ENCODE data around the gene AFF1.

DNA sequence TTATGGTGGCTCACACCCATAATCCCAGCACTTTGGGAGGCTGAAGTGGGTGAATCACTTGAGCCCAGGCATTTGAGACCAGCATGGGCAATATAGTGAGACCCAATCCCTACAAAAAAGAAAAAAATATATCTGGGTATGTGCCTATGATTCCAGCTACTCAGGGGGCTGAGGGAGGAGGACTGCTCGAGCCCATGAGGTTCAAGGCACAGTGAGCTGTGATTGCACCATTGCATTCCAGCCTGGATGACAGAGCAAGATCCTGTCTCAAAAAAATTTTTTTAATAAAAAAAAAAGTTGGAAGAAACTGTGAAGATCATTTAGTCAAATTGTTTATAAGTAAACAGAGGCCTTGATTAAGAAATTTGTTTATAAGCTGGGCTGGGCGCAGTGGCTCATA lies 246.0 kb downstream of the AFF1 start:
- TF ChIP-seq EZH2 (IDR thresholded peaks at IDR 0.05; ENCODE audit: low read depth) = no peak
- TF ChIP-seq, protein P1, sequence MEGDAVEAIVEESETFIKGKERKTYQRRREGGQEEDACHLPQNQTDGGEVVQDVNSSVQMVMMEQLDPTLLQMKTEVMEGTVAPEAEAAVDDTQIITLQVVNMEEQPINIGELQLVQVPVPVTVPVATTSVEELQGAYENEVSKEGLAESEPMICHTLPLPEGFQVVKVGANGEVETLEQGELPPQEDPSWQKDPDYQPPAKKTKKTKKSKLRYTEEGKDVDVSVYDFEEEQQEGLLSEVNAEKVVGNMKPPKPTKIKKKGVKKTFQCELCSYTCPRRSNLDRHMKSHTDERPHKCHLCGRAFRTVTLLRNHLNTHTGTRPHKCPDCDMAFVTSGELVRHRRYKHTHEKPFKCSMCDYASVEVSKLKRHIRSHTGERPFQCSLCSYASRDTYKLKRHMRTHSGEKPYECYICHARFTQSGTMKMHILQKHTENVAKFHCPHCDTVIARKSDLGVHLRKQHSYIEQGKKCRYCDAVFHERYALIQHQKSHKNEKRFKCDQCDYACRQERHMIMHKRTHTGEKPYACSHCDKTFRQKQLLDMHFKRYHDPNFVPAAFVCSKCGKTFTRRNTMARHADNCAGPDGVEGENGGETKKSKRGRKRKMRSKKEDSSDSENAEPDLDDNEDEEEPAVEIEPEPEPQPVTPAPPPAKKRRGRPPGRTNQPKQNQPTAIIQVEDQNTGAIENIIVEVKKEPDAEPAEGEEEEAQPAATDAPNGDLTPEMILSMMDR (conservative IDR thresholded peaks at IDR 0.05) = no peak
